AG04450 (cell line): ENCODE measurements around the gene TBC1D7. TPM values are rescaled to one million over a fixed set of nuclear protein-coding genes. Genes with fewer than 3 reads are reported as not detected.

ENCODE experiments used
- CTCF ChIA-PET: fragments of 300-600, 350-600 bp; formaldehyde crosslinking; extraction: SDS; loops from one replicate; lab custom pipeline; 2022; ENCODE audit warnings: antibody characterized with exemption, inconsistent platforms; lab: Charles Lee
- POLR2A ChIA-PET: fragments of 350-600 bp; formaldehyde crosslinking; extraction: SDS; loops from one replicate; lab custom pipeline; 2021; ENCODE audit warnings: antibody characterized with exemption, inconsistent platforms; lab: Yijun Ruan, JAX
- DNase-seq: peaks from one replicate; pipeline ENCODE4 v3.0.0-alpha.2; 2011; ENCODE audit warnings: low read depth, low spot score
- H3K27ac ChIP-seq: one replicate; pipeline ENCODE4 v1.5.1; 2012; ENCODE audit warnings: low read depth, low read length, control low read depth
- H3K27me3 ChIP-seq: one replicate; pipeline ENCODE4 v1.6.0; 2012; ENCODE audit warnings: low read length; ENCODE audit not compliant: control insufficient read depth, insufficient read depth
- H3K4me3 ChIP-seq: 2 replicates; pipeline ENCODE4 v1.5.1; 2011; ENCODE audit warnings: mild to moderate bottlenecking, low read depth, low read length, control low read depth
- H3K9me3 ChIP-seq: 2 replicates; pipeline ENCODE4 v1.5.1; 2012; ENCODE audit warnings: low read length; ENCODE audit not compliant: control insufficient read depth, insufficient read depth
- polyA plus RNA-seq: library from polyadenylated mRNA; depleted of rRNA; stranded (reverse); fragments of >200 nt; gene quantifications from 2 replicates; pipeline ENCODE4 v1.2.3, GENCODE V29; 2011
- TF ChIP-seq, protein P1 (sequence below): IDR thresholded peaks from 2 replicates; pipeline ENCODE4 v1.5.1; 2011; ENCODE audit warnings: low read depth, low read length, control low read depth, inconsistent platforms

TBC1D7 gene
- polyA plus RNA-seq, 1 experiment = 37.6 TPM

GRCh38 chr6:13358511-13358910 lies 30.2 kb upstream of the TBC1D7 start:
- ChIA-PET CTCF (interaction anchor here (0.6 to 3.4 kb wide), 7 partner anchors 14 to 216 kb away, joined by 3 to 13 read pairs (median 3); partner anchors contain the start of genes SIRT5 and TBC1D7), POLR2A (no interaction called here)
- H3K4me3 ChIP-seq = no peak overlapping the region
- no peaks in the 10 kb centered on the region; the same call in 1 of the 2 replicates for H3K9me3 ChIP-seq
- H3K27ac ChIP-seq = no peak overlapping the region
- TF ChIP-seq, protein P1, sequence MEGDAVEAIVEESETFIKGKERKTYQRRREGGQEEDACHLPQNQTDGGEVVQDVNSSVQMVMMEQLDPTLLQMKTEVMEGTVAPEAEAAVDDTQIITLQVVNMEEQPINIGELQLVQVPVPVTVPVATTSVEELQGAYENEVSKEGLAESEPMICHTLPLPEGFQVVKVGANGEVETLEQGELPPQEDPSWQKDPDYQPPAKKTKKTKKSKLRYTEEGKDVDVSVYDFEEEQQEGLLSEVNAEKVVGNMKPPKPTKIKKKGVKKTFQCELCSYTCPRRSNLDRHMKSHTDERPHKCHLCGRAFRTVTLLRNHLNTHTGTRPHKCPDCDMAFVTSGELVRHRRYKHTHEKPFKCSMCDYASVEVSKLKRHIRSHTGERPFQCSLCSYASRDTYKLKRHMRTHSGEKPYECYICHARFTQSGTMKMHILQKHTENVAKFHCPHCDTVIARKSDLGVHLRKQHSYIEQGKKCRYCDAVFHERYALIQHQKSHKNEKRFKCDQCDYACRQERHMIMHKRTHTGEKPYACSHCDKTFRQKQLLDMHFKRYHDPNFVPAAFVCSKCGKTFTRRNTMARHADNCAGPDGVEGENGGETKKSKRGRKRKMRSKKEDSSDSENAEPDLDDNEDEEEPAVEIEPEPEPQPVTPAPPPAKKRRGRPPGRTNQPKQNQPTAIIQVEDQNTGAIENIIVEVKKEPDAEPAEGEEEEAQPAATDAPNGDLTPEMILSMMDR = no peak
- no peaks in the 10 kb centered on the region for H3K27me3 ChIP-seq
- DNase-seq = no peak

DNA sequence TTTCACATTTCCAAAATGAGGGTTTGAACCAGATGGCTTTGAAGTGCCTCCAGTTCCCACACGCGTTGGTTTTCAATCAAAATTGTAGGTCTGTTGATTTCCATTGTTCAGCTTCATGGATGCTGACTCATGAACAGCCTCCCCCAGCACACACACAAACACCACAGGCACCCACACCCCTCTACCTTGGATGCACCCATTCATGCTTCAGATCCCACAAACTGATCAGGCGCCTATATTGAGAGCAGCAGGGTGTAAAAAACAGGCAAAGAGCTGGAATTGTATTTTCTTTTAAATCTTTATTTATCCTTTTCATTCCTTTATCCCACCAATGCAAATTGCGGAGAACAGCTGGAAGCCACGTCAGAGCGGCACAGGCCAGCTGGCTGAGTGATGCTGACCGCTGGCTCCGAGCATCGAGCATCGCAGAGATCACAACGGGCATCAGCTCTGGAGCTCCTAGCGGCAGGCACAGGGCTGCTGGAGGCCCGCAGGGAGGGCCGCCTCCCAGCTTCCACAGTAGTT lies 29.3 kb upstream of the TBC1D7 start:
- H3K27ac ChIP-seq = peak overlapping the region; percentile 81
- TF ChIP-seq, protein P1 = peak; percentile 37
- CTCF ChIA-PET = interaction anchor here (0.6 to 3.4 kb wide), 11 partner anchors 15 to 259 kb away, joined by 3 to 13 read pairs (median 3); partner anchors contain the start of genes NOL7, SIRT5 and TBC1D7

GRCh38 chr6:13355999-13356785 lies 27.9 kb upstream of the TBC1D7 start:
- Histone ChIP-seq H3K27me3 (no peaks in the 10 kb centered on the region), H3K9me3 (no peaks in the 10 kb centered on the region; the same call in 1 of the 2 replicates), H3K4me3 (no peak overlapping the region), H3K27ac (peak overlapping the region; percentile 95)
- no peak for DNase-seq
- ChIA-PET POLR2A (interaction anchor here (0.8 to 2.3 kb wide), 8 partner anchors 16 to 259 kb away, joined by 3 to 9 read pairs (median 4); partner anchors contain the start of genes GFOD1, NOL7, SIRT5 and TBC1D7), CTCF (interaction anchor here (0.6 to 3.4 kb wide), 4 partner anchors 19 to 219 kb away, joined by 3 to 13 read pairs (median 8); partner anchors contain the start of gene SIRT5)
- TF ChIP-seq, protein P1 = no peak

More for the DNA sequence above, 29.3 kb upstream of the TBC1D7 start:
- DNase-seq = peak; percentile 48
- Histone ChIP-seq H3K4me3 (no peak overlapping the region), H3K27me3 (no peaks in the 10 kb centered on the region), H3K9me3 (no peaks in the 10 kb centered on the region; the same call in 1 of the 2 replicates)
- POLR2A ChIA-PET = interaction anchor here (1.0 kb wide), 1 partner anchor 83 kb away, joined by 3 read pairs; no protein-coding TSS in a partner anchor

- peak; percentile 95 for DNase-seq
- TF ChIP-seq, protein P1 = 0 out of 2 replicates have a peak, but pooled peaks have one; percentile 11
- Histone ChIP-seq H3K4me3 (no peak overlapping the region), H3K27ac (peak overlapping the region; percentile 95), H3K9me3 (no peaks in the 10 kb centered on the region; the same call in 1 of the 2 replicates), H3K27me3 (no peaks in the 10 kb centered on the region)
- CTCF ChIA-PET = interaction anchor here (0.6 to 2.4 kb wide), 7 partner anchors 18 to 220 kb away, joined by 3 to 11 read pairs (median 4); no protein-coding TSS in a partner anchor
- POLR2A ChIA-PET = interaction anchor here (0.6 to 2.3 kb wide), 12 partner anchors 17 to 260 kb away, joined by 3 to 9 read pairs (median 4); partner anchors contain the start of genes GFOD1, NOL7, SIRT5 and TBC1D7
These were observed 27.0 kb upstream of the TBC1D7 start for GRCh38 chr6:13355043-13355945.
